H1 (cell line): Measurements from ENCODE around the gene KCNJ12. TPM values are rescaled to one million over a fixed set of nuclear protein-coding genes. Genes with fewer than 3 reads are reported as not detected.

ENCODE experiments used
- CREB1 ChIP-seq: IDR thresholded peaks from 2 replicates; pipeline ENCODE4 v1.6.1; 2012; ENCODE audit warnings: inconsistent platforms
- JUN ChIP-seq: IDR thresholded peaks from 2 replicates; pipeline ENCODE4 v1.6.1; 2011; ENCODE audit warnings: low read depth, mild to moderate bottlenecking, improper control_type of control experiment, low read length
- SIN3A ChIP-seq, 2 experiments: IDR thresholded peaks in 1 of 2; conservative IDR thresholded peaks in 1 of 2; 2 replicates each; pipeline ENCODE4 v1.6.1; 2011 to 2012; ENCODE audit warnings: low read length in 2 of 2, improper control_type of control experiment in 1 of 2, low read depth in 1 of 2, mild to moderate bottlenecking in 1 of 2
- SUZ12 ChIP-seq: fragments of 200-600 bp; sonication (generic); IDR thresholded peaks from 2 replicates; pipeline ENCODE4 v1.6.1; 2012; ENCODE audit warnings: mild to moderate bottlenecking, inconsistent platforms, low read length, moderate library complexity, mixed read lengths
- polyA plus RNA-seq, 7 experiments: library from polyadenylated mRNA; depleted of rRNA in 3 of 7; stranded (reverse) in 5 of 7; unstranded in 2 of 7; fragments of >200 nt in 5 of 7; fragments of 200-250 nt in 2 of 7; gene quantifications; 1 replicate in 5 of 7; 2 replicates in 1 of 7; 4 replicates in 1 of 7; pipeline versions ENCODE4 v1.2.1 to v1.2.3, GENCODE V29; 2011 to 2013; ENCODE audit warnings: missing spikeins in 2 of 7, mixed read lengths in 2 of 7
- total RNA-seq: library from RNA; stranded (reverse); fragmentation: NEBNext Ultra II Directional; extraction: Animal tissue kit (Norgen Biotek cat#: 25700); gene quantifications from 2 replicates; pipeline ENCODE4 v1.2.1, GENCODE V29; 2021
- TF ChIP-seq, protein P1 (sequence below): fragments of 300-600 bp; sonication (generic); IDR thresholded peaks from 2 replicates; pipeline ENCODE4 v1.7.1; 2012; ENCODE audit warnings: low read length, moderate library complexity, mild to moderate bottlenecking, inconsistent platforms; ENCODE audit not compliant: insufficient replicate concordance
- TF ChIP-seq, protein P2 (sequence below): IDR thresholded peaks from 2 replicates; pipeline ENCODE4 v1.6.1; 2011; ENCODE audit warnings: low read length, improper control_type of control experiment

Gene KCNJ12
- total and polyA plus RNA-seq, 2 of the 8 experiments (the other 6 are each of a cell fraction or from before 2014, with no cell fraction given), result 1.2 to 1.5 TPM

DNA sequence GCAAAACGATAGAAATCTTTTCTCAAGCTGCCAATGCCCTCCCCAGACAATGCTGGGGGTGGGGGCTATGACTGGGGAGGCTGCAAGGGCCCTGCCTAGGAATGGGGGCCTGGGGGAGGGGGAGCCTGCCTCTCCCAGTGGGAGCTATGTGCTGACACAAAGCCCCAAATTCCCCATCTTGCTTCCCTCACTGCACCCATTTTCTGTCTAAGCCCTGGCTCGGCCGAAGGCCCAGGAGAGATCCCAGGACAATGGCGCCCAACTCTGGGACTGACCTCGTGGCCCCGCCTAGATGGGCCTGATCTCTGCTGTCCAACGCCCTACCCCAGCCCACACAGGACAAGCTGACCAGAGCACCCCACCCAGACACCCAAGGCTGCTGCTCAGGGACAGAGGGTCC is 11.1 kb upstream of the KCNJ12 start (continued):
- TF ChIP-seq, protein P1, sequence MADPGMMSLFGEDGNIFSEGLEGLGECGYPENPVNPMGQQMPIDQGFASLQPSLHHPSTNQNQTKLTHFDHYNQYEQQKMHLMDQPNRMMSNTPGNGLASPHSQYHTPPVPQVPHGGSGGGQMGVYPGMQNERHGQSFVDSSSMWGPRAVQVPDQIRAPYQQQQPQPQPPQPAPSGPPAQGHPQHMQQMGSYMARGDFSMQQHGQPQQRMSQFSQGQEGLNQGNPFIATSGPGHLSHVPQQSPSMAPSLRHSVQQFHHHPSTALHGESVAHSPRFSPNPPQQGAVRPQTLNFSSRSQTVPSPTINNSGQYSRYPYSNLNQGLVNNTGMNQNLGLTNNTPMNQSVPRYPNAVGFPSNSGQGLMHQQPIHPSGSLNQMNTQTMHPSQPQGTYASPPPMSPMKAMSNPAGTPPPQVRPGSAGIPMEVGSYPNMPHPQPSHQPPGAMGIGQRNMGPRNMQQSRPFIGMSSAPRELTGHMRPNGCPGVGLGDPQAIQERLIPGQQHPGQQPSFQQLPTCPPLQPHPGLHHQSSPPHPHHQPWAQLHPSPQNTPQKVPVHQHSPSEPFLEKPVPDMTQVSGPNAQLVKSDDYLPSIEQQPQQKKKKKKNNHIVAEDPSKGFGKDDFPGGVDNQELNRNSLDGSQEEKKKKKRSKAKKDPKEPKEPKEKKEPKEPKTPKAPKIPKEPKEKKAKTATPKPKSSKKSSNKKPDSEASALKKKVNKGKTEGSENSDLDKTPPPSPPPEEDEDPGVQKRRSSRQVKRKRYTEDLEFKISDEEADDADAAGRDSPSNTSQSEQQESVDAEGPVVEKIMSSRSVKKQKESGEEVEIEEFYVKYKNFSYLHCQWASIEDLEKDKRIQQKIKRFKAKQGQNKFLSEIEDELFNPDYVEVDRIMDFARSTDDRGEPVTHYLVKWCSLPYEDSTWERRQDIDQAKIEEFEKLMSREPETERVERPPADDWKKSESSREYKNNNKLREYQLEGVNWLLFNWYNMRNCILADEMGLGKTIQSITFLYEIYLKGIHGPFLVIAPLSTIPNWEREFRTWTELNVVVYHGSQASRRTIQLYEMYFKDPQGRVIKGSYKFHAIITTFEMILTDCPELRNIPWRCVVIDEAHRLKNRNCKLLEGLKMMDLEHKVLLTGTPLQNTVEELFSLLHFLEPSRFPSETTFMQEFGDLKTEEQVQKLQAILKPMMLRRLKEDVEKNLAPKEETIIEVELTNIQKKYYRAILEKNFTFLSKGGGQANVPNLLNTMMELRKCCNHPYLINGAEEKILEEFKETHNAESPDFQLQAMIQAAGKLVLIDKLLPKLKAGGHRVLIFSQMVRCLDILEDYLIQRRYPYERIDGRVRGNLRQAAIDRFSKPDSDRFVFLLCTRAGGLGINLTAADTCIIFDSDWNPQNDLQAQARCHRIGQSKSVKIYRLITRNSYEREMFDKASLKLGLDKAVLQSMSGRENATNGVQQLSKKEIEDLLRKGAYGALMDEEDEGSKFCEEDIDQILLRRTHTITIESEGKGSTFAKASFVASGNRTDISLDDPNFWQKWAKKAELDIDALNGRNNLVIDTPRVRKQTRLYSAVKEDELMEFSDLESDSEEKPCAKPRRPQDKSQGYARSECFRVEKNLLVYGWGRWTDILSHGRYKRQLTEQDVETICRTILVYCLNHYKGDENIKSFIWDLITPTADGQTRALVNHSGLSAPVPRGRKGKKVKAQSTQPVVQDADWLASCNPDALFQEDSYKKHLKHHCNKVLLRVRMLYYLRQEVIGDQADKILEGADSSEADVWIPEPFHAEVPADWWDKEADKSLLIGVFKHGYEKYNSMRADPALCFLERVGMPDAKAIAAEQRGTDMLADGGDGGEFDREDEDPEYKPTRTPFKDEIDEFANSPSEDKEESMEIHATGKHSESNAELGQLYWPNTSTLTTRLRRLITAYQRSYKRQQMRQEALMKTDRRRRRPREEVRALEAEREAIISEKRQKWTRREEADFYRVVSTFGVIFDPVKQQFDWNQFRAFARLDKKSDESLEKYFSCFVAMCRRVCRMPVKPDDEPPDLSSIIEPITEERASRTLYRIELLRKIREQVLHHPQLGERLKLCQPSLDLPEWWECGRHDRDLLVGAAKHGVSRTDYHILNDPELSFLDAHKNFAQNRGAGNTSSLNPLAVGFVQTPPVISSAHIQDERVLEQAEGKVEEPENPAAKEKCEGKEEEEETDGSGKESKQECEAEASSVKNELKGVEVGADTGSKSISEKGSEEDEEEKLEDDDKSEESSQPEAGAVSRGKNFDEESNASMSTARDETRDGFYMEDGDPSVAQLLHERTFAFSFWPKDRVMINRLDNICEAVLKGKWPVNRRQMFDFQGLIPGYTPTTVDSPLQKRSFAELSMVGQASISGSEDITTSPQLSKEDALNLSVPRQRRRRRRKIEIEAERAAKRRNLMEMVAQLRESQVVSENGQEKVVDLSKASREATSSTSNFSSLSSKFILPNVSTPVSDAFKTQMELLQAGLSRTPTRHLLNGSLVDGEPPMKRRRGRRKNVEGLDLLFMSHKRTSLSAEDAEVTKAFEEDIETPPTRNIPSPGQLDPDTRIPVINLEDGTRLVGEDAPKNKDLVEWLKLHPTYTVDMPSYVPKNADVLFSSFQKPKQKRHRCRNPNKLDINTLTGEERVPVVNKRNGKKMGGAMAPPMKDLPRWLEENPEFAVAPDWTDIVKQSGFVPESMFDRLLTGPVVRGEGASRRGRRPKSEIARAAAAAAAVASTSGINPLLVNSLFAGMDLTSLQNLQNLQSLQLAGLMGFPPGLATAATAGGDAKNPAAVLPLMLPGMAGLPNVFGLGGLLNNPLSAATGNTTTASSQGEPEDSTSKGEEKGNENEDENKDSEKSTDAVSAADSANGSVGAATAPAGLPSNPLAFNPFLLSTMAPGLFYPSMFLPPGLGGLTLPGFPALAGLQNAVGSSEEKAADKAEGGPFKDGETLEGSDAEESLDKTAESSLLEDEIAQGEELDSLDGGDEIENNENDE, result no peak
- TF ChIP-seq CREB1 (no peak), SUZ12 (no peak), SIN3A (conservative IDR thresholded peaks at IDR 0.05 in 1 of 2, IDR thresholded peaks at IDR 0.05 in 1 of 2; ENCODE audit: low read depth in 1 of 2, low read length in 2 of 2) (no peak), JUN (no peak)
- TF ChIP-seq, protein P2, sequence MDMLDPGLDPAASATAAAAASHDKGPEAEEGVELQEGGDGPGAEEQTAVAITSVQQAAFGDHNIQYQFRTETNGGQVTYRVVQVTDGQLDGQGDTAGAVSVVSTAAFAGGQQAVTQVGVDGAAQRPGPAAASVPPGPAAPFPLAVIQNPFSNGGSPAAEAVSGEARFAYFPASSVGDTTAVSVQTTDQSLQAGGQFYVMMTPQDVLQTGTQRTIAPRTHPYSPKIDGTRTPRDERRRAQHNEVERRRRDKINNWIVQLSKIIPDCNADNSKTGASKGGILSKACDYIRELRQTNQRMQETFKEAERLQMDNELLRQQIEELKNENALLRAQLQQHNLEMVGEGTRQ, result no peak
